ENCODE results near the gene CHMP4A. TPM values are rescaled to one million over a fixed set of nuclear protein-coding genes. Genes with fewer than 3 reads are reported as not detected.

Gene CHMP4A
- polyA plus RNA-seq, 1 donor from 2014 or later: 55.3 TPM

- Histone ChIP-seq H3K9me3 (ENCODE audit: low read length) (no peaks in the 10 kb centered on the region), H3K79me2 (replicated peaks; ENCODE audit: insufficient read depth, low read length) (no peaks in the 10 kb centered on the region), H3K9me2 (ENCODE audit: insufficient read depth, low read length) (no peaks in the 10 kb centered on the region), H3K4me2 (ENCODE audit: low read length) (no peak overlapping the region), H3K27ac (ENCODE audit: low read length) (no peak overlapping the region), H3K27me3 (ENCODE audit: insufficient read depth, low read depth, low read length) (no peaks in the 10 kb centered on the region), H3K36me3 (ENCODE audit: insufficient read depth, low read length) (no peaks in the 10 kb centered on the region), H3K9ac (ENCODE audit: low read length) (no peak overlapping the region), H3K4me3 (ENCODE audit: low read length) (no peak overlapping the region), H3F3A (ENCODE audit: insufficient read depth, low read length, poor library complexity, severe bottlenecking) (no peaks in the 10 kb centered on the region), H4K20me1 (ENCODE audit: insufficient read depth) (no peaks in the 10 kb centered on the region), H2AFZ (ENCODE audit: low read depth, low read length) (no peak overlapping the region)
- no peak for TF ChIP-seq TAF1 (IDR thresholded peaks at IDR 0.05; ENCODE audit: low read depth)
- no peak for TF ChIP-seq CTCF (IDR thresholded peaks at IDR 0.05; ENCODE audit: poor library complexity, severe bottlenecking)
- TF ChIP-seq MXI1 (conservative IDR thresholded peaks at IDR 0.05; ENCODE audit: poor library complexity, severe bottlenecking): no peak
- TF ChIP-seq EP300 (conservative IDR thresholded peaks at IDR 0.05; ENCODE audit: poor library complexity, severe bottlenecking): no peak
- no peak for TF ChIP-seq EZH2 (IDR thresholded peaks at IDR 0.05; ENCODE audit: borderline replicate concordance, insufficient read depth, low read length, poor library complexity, severe bottlenecking)
- no peak for TF ChIP-seq REST (IDR thresholded peaks at IDR 0.05; ENCODE audit: borderline replicate concordance)
- no peak for TF ChIP-seq SMC3 (conservative IDR thresholded peaks at IDR 0.05; ENCODE audit: poor library complexity)
- TF ChIP-seq POLR2AphosphoS5 (IDR thresholded peaks at IDR 0.05): no peak
- TF ChIP-seq RAD21 (conservative IDR thresholded peaks at IDR 0.05): no peak
Measured at GRCh38 chr14:24182110-24182882, 31.0 kb downstream of the CHMP4A start.

GRCh38 chr14:24181371-24182077 is 31.8 kb downstream of the CHMP4A start:
- Histone ChIP-seq H3K9ac (ENCODE audit: low read length) (no peak overlapping the region), H3K4me2 (ENCODE audit: low read length) (no peak overlapping the region), H3K27ac (ENCODE audit: low read length) (no peak overlapping the region), H3F3A (ENCODE audit: insufficient read depth, low read length, poor library complexity, severe bottlenecking) (no peaks in the 10 kb centered on the region), H2AFZ (ENCODE audit: low read depth, low read length) (no peak overlapping the region), H3K9me3 (ENCODE audit: low read length) (no peaks in the 10 kb centered on the region), H4K20me1 (ENCODE audit: insufficient read depth) (no peaks in the 10 kb centered on the region), H3K9me2 (ENCODE audit: insufficient read depth, low read length) (no peaks in the 10 kb centered on the region), H3K27me3 (ENCODE audit: insufficient read depth, low read depth, low read length) (no peaks in the 10 kb centered on the region), H3K4me3 (ENCODE audit: low read length) (no peak overlapping the region), H3K36me3 (ENCODE audit: insufficient read depth, low read length) (no peaks in the 10 kb centered on the region), H3K79me2 (replicated peaks; ENCODE audit: insufficient read depth, low read length) (no peaks in the 10 kb centered on the region)
- TF ChIP-seq MXI1 (conservative IDR thresholded peaks at IDR 0.05; ENCODE audit: poor library complexity, severe bottlenecking): no peak
- no peak for TF ChIP-seq RAD21 (conservative IDR thresholded peaks at IDR 0.05)
- no peak for TF ChIP-seq EZH2 (IDR thresholded peaks at IDR 0.05; ENCODE audit: borderline replicate concordance, insufficient read depth, low read length, poor library complexity, severe bottlenecking)
- TF ChIP-seq CTCF (IDR thresholded peaks at IDR 0.05; ENCODE audit: poor library complexity, severe bottlenecking): no peak
- TF ChIP-seq REST (IDR thresholded peaks at IDR 0.05; ENCODE audit: borderline replicate concordance): no peak
- TF ChIP-seq POLR2AphosphoS5 (IDR thresholded peaks at IDR 0.05): no peak
- no peak for TF ChIP-seq SMC3 (conservative IDR thresholded peaks at IDR 0.05; ENCODE audit: poor library complexity)
- TF ChIP-seq TAF1 (IDR thresholded peaks at IDR 0.05; ENCODE audit: low read depth): no peak
- TF ChIP-seq EP300 (conservative IDR thresholded peaks at IDR 0.05; ENCODE audit: poor library complexity, severe bottlenecking): no peak

Data from neural cell (in vitro differentiated cells).